ENCODE results near the gene RPUSD4. TPM values are rescaled to one million over a fixed set of nuclear protein-coding genes. Genes with fewer than 3 reads are reported as not detected.

RPUSD4 gene
- total and polyA plus RNA-seq, 11 donors, result 15.4 to 50.0 (median 33.2) TPM

GRCh38 chr11:126165757-126166156 lies 45.7 kb downstream of the RPUSD4 start:
- no peak for TF ChIP-seq POLR2A (IDR thresholded peaks at IDR 0.05)
- no peak for TF ChIP-seq CTCF (IDR thresholded peaks at IDR 0.05)
- intact Hi-C loops (cut with DNase I), result no loop called here
- DNase-seq (no peak), ATAC-seq (no peak)
- Histone ChIP-seq H3K9me3 (no peaks in the 10 kb centered on the region), H3K36me3 (no peaks in the 10 kb centered on the region), H3K4me3 (no peak overlapping the region), H3K27ac (peak overlapping the region in 1 of 12 donors; percentile 58), H3K4me1 (no peaks in the 10 kb centered on the region), H3K27me3 (no peaks in the 10 kb centered on the region)
- 79 to 88% (median 84%) methylated on average over 10 of the region's 10 CpGs for WGBS, 4 donors

- no peaks in the 10 kb centered on the region for H3K36me3 ChIP-seq
- H3K9me3 ChIP-seq, result no peaks in the 10 kb centered on the region
- DNase-seq (no peak), ATAC-seq (no peak)
- WGBS, 4 donors, result 78 to 89% (median 84%) methylated on average over 9 of the region's 9 CpGs
- no peaks in the 10 kb centered on the region for H3K27me3 ChIP-seq
- H3K4me1 ChIP-seq, result no peaks in the 10 kb centered on the region
- no peak for TF ChIP-seq POLR2A (IDR thresholded peaks at IDR 0.05)
- TF ChIP-seq CTCF (IDR thresholded peaks at IDR 0.05), result no peak
- intact Hi-C loops (cut with DNase I), result no loop called here
- H3K27ac ChIP-seq, result peak overlapping the region in 1 of 12 donors; percentile 58
- H3K4me3 ChIP-seq, result no peak overlapping the region
These were observed 46.1 kb downstream of the RPUSD4 start for GRCh38 chr11:126165311-126165720.

- Histone ChIP-seq H3K9me3 (no peaks in the 10 kb centered on the region), H3K27ac (no peak overlapping the region), H3K4me3 (no peak overlapping the region), H3K27me3 (no peaks in the 10 kb centered on the region), H3K36me3 (no peaks in the 10 kb centered on the region), H3K4me1 (no peaks in the 10 kb centered on the region)
- intact Hi-C loops (cut with DNase I), result no loop called here
- WGBS, 4 donors, result 87 to 89% (median 88%) methylated on average over 8 of the region's 8 CpGs
- DNase-seq (no peak), ATAC-seq (no peak)
- no peak for TF ChIP-seq CTCF (IDR thresholded peaks at IDR 0.05)
- no peak for TF ChIP-seq POLR2A (IDR thresholded peaks at IDR 0.05)
These were observed 46.7 kb downstream of the RPUSD4 start for GRCh38 chr11:126164781-126165180.

- Histone ChIP-seq H3K4me3 (no peak overlapping the region), H3K27me3 (no peaks in the 10 kb centered on the region), H3K9me3 (no peaks in the 10 kb centered on the region), H3K4me1 (no peaks in the 10 kb centered on the region), H3K27ac (no peak overlapping the region), H3K36me3 (no peaks in the 10 kb centered on the region)
- TF ChIP-seq CTCF (IDR thresholded peaks at IDR 0.05) (no peak), POLR2A (IDR thresholded peaks at IDR 0.05) (no peak)
- no peak for ATAC-seq
- intact Hi-C loops (cut with DNase I), result no loop called here
- WGBS, 4 donors, result 81 to 87% (median 82%) methylated on average over 9 of the region's 9 CpGs
- DNase-seq, result no peak
These were observed 47.7 kb downstream of the RPUSD4 start for GRCh38 chr11:126163779-126164178.

Data from heart left ventricle (tissue), 16 donors.